ENCODE results near the gene TBC1D14.

The TBC1D14 gene

GRCh38 chr4:6945052-6945409 is 35.4 kb downstream of the TBC1D14 start:
- FAIRE-seq (no peak), DNase-seq (ENCODE audit: low spot score) (no peak)

DNA sequence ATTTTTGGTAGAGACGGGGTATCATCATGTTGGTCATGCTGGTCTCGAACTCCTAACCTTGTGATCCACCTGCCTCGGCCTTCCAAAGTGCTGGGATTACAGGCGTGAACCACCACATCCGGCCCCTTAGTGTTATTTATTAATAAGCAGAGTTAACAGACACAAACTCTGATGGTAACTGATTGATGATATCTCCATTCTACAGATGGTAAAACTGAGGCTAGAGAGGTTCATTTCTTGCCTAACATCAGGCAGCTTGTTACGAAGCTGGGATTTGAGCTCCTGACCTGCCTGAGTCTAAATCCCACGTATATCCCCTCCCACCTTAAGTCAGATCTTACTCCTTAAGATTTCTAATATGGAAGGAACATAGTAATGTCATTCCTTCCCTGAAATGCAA is 36.9 kb downstream of the TBC1D14 start:
- FAIRE-seq = no peak
- DNase-seq (ENCODE audit: low spot score) = no peak

- FAIRE-seq = no peak
- no peak for DNase-seq (ENCODE audit: low spot score)
Measured at GRCh38 chr4:6948134-6948460, 38.5 kb downstream of the TBC1D14 start.

DNA sequence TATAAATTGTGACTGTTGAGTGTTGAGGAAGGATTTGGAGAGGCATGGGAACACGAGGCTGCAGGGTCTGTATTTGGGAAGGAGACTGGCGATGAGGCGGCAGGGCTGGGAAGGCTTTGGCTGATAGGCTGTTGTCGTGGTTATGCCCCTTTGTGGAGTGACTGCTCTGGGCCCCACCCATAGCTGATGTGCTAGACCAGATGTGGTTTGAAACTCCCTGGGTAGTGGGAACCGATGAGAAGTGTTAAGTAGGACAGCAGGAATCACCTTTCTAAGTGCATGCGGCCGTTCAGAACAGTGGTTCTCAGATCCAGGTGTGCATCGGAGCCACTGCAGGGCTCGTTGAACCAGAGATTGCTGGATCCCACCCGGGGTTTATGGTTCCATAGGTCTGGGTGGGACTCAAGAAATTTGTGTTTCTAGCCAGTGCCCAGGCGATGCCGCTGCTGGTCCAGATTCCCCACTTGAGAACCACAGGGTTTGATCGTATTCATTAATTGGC is 42.3 kb downstream of the TBC1D14 start:
- no peak for FAIRE-seq
- DNase-seq (ENCODE audit: low spot score) = no peak

DNA sequence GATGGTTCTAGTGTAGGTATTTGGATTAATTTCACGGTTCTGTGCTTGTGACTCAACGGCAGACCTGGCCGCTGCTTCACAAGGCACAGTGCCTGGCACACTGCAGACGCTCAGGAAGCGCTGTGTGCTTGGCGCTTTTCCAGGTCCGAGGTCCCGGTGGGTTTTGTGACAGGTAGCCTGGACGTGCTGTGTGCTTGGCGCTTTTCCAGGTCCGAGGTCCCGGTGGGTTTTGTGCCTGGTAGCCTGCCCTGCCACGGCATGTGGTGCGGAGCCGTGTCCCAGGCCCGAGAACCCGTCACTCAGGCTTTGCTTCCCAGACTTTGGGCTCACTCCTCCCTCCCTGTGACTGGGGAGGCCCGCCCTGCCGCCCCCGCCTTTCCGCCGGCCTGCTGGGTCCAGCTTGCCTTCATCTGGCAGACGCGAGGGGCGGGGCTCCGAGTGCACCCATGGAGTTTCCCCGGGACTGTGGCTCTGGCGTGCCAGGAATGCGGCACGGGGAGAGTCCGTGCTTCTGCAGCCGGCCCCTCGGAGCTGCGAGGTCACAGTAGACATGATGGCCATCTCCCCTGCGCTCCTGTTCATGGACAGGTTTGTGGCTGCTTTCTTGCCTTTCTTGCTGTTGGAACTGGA is 44.2 kb downstream of the TBC1D14 start:
- FAIRE-seq (no peak), DNase-seq (ENCODE audit: low spot score) (no peak)

GRCh38 chr4:6955261-6955911 is 45.8 kb downstream of the TBC1D14 start:
- FAIRE-seq (no peak), DNase-seq (ENCODE audit: low spot score) (no peak)

DNA sequence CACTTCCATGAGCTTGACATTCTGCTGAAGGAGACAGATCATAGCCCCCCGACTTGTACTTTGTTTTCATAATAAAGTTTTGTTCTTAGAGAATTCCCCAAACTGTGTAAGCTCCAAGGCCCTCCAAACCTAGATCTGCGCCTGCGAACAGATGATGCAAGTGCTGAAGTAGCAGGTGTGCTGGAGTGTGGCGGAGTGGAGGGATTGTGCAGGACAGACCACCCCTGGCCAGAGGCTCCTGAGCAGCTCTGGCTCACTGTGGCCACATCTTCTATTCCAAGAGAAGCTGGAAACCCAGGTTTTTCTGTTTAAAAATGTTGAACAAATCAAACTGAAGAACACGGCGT is 46.4 kb downstream of the TBC1D14 start:
- FAIRE-seq (no peak), DNase-seq (ENCODE audit: low spot score) (no peak)

GRCh38 chr4:6956434-6957147 is 47.0 kb downstream of the TBC1D14 start:
- DNase-seq (ENCODE audit: low spot score) (no peak), FAIRE-seq (no peak)

- no peak for DNase-seq (ENCODE audit: low spot score)
Measured at GRCh38 chr4:6957148-6957520, 47.5 kb downstream of the TBC1D14 start.

DNA sequence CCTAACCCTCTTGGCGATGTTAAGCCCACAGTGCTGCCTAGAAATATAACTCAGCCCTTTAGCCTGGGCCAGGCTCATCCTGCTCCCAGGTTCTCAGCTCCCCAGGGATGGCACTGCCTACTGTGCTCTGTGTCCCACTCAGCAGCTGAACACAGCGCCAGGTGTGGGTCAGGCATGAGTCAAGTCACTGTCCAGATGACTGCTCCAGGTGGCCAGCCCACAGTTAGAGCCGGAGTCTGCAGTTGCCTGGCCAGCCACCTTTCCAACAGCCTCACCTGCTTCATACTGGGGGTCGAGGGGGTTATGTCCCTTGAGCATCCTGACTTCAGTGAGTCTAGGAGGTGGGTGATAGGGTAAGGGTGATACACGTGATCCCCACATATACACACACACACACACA is 48.4 kb downstream of the TBC1D14 start:
- no peak for DNase-seq (ENCODE audit: low spot score)
- no peak for FAIRE-seq

More at GRCh38 chr4:6957148-6957520, 47.5 kb downstream of the TBC1D14 start:
- no peak for FAIRE-seq

- no peak for FAIRE-seq
Measured at GRCh38 chr4:6959261-6959660, 49.6 kb downstream of the TBC1D14 start.

GRCh38 chr4:6960154-6960553 is 50.5 kb downstream of the TBC1D14 start:
- FAIRE-seq (no peak), DNase-seq (ENCODE audit: low spot score) (no peak)

More at GRCh38 chr4:6959261-6959660, 49.6 kb downstream of the TBC1D14 start:
- no peak for DNase-seq (ENCODE audit: low spot score)

- DNase-seq (ENCODE audit: low spot score) = no peak
- FAIRE-seq = no peak
Measured at GRCh38 chr4:6960628-6961412, 51.2 kb downstream of the TBC1D14 start.

GRCh38 chr4:6961496-6962210 is 52.0 kb downstream of the TBC1D14 start:
- FAIRE-seq = no peak
- DNase-seq (ENCODE audit: low spot score) = no peak

- DNase-seq (ENCODE audit: low spot score) (no peak), FAIRE-seq (no peak)
Measured at GRCh38 chr4:6962211-6963041, 52.8 kb downstream of the TBC1D14 start.

DNA sequence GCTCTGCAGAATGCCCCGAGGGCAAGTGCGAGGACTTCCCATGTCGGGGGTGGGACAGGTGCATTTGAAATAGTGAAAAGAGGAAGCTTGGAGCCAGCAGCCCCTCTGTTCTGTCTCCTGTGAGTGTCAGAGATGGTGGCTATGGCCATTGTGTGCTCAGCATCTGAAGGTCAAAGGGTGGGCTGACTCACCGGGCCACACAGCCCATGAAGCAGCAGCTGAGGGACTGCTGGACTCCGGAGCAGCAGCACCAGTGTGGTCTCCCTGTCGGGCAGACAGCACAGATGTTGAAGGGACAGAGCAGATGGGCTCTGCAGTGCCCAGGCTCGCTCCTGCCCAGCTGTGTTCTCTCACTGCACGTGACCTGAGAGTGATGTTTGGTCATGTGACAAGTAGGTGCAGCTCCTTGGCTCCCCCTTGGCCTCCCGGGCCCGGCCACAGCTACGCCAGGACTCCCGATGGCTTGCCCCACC is 53.5 kb downstream of the TBC1D14 start:
- FAIRE-seq = no peak
- DNase-seq (ENCODE audit: low spot score) = no peak

GRCh38 chr4:6964858-6965257 is 55.2 kb downstream of the TBC1D14 start:
- FAIRE-seq = no peak
- no peak for DNase-seq (ENCODE audit: low spot score)

DNA sequence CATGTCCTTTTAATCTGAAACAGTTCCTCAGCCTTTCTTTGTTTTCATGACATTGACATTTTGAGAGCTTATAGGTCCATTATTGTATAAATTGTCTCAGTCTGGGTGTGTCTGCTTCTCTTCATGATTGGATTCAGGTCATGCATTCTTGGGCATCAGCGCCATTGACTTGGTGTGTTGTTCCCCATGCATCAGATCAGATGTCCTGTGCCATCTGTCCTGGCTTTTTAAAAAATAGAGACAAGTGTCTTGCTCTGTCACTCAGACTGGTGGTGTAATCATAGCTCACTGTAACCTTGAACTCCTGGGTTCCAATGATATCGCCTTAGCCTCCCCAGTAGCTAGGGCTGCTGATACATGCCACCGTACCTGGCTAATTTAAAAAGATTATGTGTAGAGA is 55.7 kb downstream of the TBC1D14 start:
- FAIRE-seq (no peak), DNase-seq (ENCODE audit: low spot score) (no peak)

- FAIRE-seq (no peak), DNase-seq (ENCODE audit: low spot score) (no peak)
Measured at GRCh38 chr4:6967846-6968340, 58.3 kb downstream of the TBC1D14 start.

DNA sequence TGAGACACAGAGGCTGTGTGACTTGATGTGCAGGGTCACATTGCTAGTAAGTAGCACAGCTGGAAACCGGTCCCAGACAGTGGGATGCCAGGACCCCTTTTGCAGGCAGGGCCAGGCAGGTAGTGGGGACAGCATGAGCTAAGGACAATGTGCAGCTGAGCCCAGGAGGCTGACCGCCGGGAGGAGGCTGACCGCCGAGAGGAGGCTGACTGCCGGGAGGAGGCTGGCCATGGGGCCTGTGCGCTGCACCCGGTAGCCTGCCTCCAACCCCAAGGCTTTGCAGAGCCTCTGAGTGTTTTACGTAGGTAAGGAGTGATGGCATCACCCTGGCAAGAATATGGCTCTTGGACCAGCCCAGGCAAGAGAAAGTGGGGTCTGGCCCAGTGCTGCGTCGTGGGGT is 58.9 kb downstream of the TBC1D14 start:
- FAIRE-seq (no peak), DNase-seq (ENCODE audit: low spot score) (no peak)
